ENCODE results near the gene KSR1.

- TF ChIP-seq, protein P1, sequence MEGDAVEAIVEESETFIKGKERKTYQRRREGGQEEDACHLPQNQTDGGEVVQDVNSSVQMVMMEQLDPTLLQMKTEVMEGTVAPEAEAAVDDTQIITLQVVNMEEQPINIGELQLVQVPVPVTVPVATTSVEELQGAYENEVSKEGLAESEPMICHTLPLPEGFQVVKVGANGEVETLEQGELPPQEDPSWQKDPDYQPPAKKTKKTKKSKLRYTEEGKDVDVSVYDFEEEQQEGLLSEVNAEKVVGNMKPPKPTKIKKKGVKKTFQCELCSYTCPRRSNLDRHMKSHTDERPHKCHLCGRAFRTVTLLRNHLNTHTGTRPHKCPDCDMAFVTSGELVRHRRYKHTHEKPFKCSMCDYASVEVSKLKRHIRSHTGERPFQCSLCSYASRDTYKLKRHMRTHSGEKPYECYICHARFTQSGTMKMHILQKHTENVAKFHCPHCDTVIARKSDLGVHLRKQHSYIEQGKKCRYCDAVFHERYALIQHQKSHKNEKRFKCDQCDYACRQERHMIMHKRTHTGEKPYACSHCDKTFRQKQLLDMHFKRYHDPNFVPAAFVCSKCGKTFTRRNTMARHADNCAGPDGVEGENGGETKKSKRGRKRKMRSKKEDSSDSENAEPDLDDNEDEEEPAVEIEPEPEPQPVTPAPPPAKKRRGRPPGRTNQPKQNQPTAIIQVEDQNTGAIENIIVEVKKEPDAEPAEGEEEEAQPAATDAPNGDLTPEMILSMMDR (IDR thresholded peaks at IDR 0.05) = no peak
- TF ChIP-seq POLR2A (IDR thresholded peaks at IDR 0.05) = no peak
These were observed 20.0 kb downstream of the KSR1 start for GRCh38 chr17:27475981-27476895.
